ENCODE measurements around the gene SORBS2.

- TF ChIP-seq, protein P1, sequence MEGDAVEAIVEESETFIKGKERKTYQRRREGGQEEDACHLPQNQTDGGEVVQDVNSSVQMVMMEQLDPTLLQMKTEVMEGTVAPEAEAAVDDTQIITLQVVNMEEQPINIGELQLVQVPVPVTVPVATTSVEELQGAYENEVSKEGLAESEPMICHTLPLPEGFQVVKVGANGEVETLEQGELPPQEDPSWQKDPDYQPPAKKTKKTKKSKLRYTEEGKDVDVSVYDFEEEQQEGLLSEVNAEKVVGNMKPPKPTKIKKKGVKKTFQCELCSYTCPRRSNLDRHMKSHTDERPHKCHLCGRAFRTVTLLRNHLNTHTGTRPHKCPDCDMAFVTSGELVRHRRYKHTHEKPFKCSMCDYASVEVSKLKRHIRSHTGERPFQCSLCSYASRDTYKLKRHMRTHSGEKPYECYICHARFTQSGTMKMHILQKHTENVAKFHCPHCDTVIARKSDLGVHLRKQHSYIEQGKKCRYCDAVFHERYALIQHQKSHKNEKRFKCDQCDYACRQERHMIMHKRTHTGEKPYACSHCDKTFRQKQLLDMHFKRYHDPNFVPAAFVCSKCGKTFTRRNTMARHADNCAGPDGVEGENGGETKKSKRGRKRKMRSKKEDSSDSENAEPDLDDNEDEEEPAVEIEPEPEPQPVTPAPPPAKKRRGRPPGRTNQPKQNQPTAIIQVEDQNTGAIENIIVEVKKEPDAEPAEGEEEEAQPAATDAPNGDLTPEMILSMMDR (IDR thresholded peaks at IDR 0.05), result no peak
- TF ChIP-seq POLR2A (IDR thresholded peaks at IDR 0.05), result no peak
Observed at GRCh38 chr4:185820146-185821028, 8.4 kb upstream of the SORBS2 start.
